NB4 (cell line): ENCODE results near the gene CDK17.
A peak's percentile ranks its signal among the peaks of the same experiment; 100 is the strongest.
"Not testable (repeated sequence)": the region's sequence is repeated elsewhere in the genome, so short reads cannot be mapped to it uniquely, and the experiment has no call there.

Experiments
- DNase-seq: peaks from one replicate; pipeline ENCODE4 v3.0.0; 2010; ENCODE audit warnings: low read depth
- H3K4me3 ChIP-seq: one replicate; pipeline ENCODE4 v1.5.1; 2011; ENCODE audit warnings: mild to moderate bottlenecking, low read depth, low read length, moderate library complexity
- MAX ChIP-seq: IDR thresholded peaks from 2 replicates; pipeline ENCODE4 v1.6.1; 2011; ENCODE audit warnings: low read depth, low read length
- MYC ChIP-seq: IDR thresholded peaks from 2 replicates; pipeline ENCODE4 v1.6.1; 2011; ENCODE audit warnings: low read depth, low read length
- POLR2A ChIP-seq: IDR thresholded peaks from 2 replicates; pipeline ENCODE4 v1.6.1; 2011; ENCODE audit warnings: mild to moderate bottlenecking; ENCODE audit not compliant: insufficient read length; ENCODE audit errors: extremely low read depth
- TF ChIP-seq, protein P1 (sequence below): IDR thresholded peaks from one replicate; pipeline ENCODE4 v1.5.1; 2012; ENCODE audit warnings: low read depth, low read length

CDK17 gene

GRCh38 chr12:96327346-96327745 is 72.9 kb downstream of the CDK17 start:
- TF ChIP-seq POLR2A (no peak), MYC (no peak), MAX (no peak)
- TF ChIP-seq, protein P1, sequence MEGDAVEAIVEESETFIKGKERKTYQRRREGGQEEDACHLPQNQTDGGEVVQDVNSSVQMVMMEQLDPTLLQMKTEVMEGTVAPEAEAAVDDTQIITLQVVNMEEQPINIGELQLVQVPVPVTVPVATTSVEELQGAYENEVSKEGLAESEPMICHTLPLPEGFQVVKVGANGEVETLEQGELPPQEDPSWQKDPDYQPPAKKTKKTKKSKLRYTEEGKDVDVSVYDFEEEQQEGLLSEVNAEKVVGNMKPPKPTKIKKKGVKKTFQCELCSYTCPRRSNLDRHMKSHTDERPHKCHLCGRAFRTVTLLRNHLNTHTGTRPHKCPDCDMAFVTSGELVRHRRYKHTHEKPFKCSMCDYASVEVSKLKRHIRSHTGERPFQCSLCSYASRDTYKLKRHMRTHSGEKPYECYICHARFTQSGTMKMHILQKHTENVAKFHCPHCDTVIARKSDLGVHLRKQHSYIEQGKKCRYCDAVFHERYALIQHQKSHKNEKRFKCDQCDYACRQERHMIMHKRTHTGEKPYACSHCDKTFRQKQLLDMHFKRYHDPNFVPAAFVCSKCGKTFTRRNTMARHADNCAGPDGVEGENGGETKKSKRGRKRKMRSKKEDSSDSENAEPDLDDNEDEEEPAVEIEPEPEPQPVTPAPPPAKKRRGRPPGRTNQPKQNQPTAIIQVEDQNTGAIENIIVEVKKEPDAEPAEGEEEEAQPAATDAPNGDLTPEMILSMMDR = no peak
- no peak for DNase-seq
- no peak overlapping the region for H3K4me3 ChIP-seq

DNA sequence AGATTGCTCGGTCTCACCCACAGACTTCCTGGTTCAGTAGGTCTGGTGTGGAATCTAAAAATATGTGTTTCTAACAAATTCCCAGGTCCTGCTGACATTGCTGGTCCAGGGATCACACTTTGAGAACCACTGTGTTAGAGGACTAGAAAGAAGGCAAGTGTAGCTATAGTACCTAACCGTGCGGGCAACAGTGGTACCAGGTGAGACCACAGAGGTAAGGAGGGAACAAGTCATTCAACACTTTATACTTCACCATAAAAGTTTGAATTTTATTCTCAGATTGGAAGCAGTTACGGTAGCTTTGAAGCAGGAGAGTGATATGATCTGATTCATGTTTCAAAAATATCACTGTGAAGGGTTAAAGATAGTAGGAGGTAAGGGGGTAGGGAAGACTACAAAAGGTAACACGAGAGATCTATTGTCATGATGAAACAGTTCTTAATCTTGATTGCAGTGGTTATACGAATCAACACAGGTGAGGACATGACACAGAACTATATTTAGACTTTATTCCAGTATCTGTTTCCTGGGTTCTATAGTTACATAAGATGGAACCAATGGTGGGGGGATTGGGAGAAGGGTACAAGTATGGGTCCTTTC is 73.5 kb downstream of the CDK17 start:
- no peak for DNase-seq
- no peak overlapping the region for H3K4me3 ChIP-seq
- TF ChIP-seq POLR2A = no peak
- no peak for TF ChIP-seq MYC
- TF ChIP-seq MAX = no peak
- TF ChIP-seq, protein P1 = no peak

- TF ChIP-seq POLR2A = no peak
- no peak for TF ChIP-seq MYC
- TF ChIP-seq, protein P1 = no peak
- DNase-seq = no peak
- H3K4me3 ChIP-seq = no peak overlapping the region
Measured at GRCh38 chr12:96323906-96324305, 76.3 kb downstream of the CDK17 start.

DNA sequence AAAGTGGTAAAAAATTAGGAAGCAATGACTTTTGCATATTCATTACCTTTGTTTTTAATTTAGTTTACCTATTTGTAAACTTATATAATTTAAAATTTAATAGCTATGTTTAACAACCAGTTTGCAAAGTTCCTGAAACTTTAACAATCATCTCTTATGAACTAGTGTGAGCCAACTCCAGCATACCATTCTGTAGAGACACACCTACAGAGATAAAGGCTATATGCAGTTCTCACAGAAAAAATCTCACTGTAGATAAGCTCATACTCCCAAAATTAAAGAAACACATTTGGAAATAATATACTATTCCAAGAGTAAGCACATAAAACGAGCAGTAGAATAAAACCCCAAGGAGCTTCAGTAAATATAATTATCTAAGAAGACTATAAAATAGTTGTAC is 77.5 kb downstream of the CDK17 start:
- H3K4me3 ChIP-seq = no peak overlapping the region
- TF ChIP-seq POLR2A (no peak), MYC (no peak), MAX (no peak)
- TF ChIP-seq, protein P1 = no peak
- no peak for DNase-seq

DNA sequence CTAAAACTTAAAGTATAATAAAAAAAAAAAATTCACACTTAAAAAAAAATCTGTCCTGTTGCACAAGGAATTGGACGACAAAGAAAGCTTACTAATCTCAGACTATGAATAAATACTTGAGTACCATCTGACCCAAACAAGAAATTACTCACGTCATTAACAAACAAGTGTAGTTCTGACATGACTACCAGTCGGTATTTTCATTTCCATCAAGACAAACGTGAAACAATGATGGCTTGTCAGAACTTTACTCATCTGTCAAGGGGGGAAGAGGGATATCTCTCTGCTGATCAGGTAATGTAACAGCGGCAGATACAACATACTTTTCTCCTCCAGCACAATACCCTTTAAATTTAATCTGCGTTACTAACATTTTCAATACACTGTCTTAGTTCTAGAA is 78.3 kb downstream of the CDK17 start:
- no peak overlapping the region for H3K4me3 ChIP-seq
- TF ChIP-seq, protein P1 = no peak
- TF ChIP-seq MAX (no peak), MYC (no peak), POLR2A (no peak)
- DNase-seq = no peak

GRCh38 chr12:96317801-96318200 is 82.4 kb downstream of the CDK17 start:
- not testable (repeated sequence) for H3K4me3 ChIP-seq, DNase-seq

DNA sequence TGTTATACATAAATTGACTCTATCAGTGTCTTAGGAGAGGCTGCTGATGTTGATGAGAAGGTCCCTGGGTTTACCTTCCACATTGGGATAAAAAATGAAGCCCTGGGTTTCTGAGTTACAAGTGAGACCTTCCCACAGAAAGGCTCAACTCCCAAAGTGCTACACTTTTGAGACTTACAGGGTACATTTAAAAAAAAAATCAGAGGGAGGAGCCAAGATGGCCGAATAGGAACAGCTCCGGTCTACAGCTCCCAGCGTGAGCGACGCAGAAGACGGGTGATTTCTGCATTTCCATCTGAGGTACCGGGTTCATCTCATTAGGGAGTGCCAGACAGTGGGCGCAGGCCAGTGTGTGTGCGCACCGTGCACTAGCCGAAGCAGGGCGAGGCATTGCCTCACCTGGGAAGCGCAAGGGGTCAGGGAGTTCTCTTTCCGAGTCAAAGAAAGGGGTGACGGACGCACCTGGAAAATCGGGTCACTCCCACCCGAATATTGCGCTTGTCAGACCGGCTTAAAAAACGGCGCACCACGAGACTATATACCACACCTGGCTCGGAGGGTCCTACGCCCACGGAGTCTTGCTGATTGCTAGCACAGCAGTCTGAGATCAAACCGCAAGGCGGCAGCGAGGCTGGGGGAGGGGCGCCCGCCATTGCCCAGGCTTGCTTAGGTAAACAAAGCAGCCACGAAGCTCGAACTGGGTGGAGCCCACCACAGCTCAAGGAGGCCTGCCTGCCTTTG is 84.3 kb downstream of the CDK17 start:
- DNase-seq = peak; percentile 31
- peak overlapping the region; percentile 37 for H3K4me3 ChIP-seq
